ENCODE results near the gene MCF2L2. TPM values are rescaled to one million over a fixed set of nuclear protein-coding genes. Genes with fewer than 3 reads are reported as not detected.

The MCF2L2 gene
- total and polyA plus RNA-seq, 2 experiments from 2014 or later = 6.7 to 14.6 TPM

GRCh38 chr3:183210862-183211341 is 217.5 kb downstream of the MCF2L2 start (continued):
- TF ChIP-seq, protein P1, sequence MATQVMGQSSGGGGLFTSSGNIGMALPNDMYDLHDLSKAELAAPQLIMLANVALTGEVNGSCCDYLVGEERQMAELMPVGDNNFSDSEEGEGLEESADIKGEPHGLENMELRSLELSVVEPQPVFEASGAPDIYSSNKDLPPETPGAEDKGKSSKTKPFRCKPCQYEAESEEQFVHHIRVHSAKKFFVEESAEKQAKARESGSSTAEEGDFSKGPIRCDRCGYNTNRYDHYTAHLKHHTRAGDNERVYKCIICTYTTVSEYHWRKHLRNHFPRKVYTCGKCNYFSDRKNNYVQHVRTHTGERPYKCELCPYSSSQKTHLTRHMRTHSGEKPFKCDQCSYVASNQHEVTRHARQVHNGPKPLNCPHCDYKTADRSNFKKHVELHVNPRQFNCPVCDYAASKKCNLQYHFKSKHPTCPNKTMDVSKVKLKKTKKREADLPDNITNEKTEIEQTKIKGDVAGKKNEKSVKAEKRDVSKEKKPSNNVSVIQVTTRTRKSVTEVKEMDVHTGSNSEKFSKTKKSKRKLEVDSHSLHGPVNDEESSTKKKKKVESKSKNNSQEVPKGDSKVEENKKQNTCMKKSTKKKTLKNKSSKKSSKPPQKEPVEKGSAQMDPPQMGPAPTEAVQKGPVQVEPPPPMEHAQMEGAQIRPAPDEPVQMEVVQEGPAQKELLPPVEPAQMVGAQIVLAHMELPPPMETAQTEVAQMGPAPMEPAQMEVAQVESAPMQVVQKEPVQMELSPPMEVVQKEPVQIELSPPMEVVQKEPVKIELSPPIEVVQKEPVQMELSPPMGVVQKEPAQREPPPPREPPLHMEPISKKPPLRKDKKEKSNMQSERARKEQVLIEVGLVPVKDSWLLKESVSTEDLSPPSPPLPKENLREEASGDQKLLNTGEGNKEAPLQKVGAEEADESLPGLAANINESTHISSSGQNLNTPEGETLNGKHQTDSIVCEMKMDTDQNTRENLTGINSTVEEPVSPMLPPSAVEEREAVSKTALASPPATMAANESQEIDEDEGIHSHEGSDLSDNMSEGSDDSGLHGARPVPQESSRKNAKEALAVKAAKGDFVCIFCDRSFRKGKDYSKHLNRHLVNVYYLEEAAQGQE (IDR thresholded peaks at IDR 0.05; ENCODE audit: unreplicated experiment) = no peak
- TF ChIP-seq ZNF114 (CRISPR knock-in tag; IDR thresholded peaks at IDR 0.05) (no peak), EZH2phosphoT487 (IDR thresholded peaks at IDR 0.05; ENCODE audit: unreplicated experiment) (no peak)

DNA sequence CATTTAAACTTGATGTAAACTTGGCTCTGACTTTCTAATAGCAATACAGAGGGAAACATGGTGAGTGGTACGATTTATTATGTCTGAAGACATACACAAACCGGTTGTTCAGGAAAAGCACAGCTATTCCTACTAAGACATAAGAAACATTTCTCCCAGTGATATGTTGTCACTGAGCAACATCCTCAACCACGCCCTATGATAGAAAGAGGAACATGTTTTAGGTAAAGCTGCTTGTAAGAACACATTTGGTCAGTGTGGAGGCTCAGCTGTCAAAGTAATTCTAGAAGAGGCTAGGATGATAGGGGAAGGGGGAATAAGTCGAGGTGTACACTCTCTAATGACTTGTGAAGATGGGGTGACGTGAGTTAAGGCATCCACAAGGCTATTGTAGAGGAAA is 218.1 kb downstream of the MCF2L2 start:
- ATAC-seq (no peak), DNase-seq (ENCODE audit: low spot score) (no peak)
- no peaks in the 10 kb centered on the region for H4K20me1 ChIP-seq (replicated peaks; ENCODE audit: insufficient read depth)
- H3K4me2 ChIP-seq = no peak overlapping the region
- H3F3A ChIP-seq (replicated peaks; ENCODE audit: low read depth) = no peaks in the 10 kb centered on the region
- Mint-ChIP-seq H3K36me3 (ENCODE audit: low read depth) (no peaks in the 10 kb centered on the region), H3K4me3 (no peak overlapping the region), H3K9me3 (peaks cover 12% of the 10 kb centered on the region; the same call in 2 of the 3 replicates), H3K27me3 (ENCODE audit: insufficient read depth, low read depth, poor library complexity) (peaks cover 4% of the 10 kb centered on the region), H3K27ac (no peak overlapping the region), H3K4me1 (peaks cover 13% of the 10 kb centered on the region)
- H3K4me1 ChIP-seq (ENCODE audit: insufficient read depth) = no peaks in the 10 kb centered on the region; the same call in 1 of the 2 replicates
- H3K9me2 ChIP-seq (ENCODE audit: insufficient read depth) = no peaks in the 10 kb centered on the region
- TF ChIP-seq, protein P2, sequence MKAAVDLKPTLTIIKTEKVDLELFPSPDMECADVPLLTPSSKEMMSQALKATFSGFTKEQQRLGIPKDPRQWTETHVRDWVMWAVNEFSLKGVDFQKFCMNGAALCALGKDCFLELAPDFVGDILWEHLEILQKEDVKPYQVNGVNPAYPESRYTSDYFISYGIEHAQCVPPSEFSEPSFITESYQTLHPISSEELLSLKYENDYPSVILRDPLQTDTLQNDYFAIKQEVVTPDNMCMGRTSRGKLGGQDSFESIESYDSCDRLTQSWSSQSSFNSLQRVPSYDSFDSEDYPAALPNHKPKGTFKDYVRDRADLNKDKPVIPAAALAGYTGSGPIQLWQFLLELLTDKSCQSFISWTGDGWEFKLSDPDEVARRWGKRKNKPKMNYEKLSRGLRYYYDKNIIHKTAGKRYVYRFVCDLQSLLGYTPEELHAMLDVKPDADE (IDR thresholded peaks at IDR 0.05) = no peak
- TF ChIP-seq STAT1 (IDR thresholded peaks at IDR 0.05; ENCODE audit: unreplicated experiment) = no peak
- TF ChIP-seq POLR2AphosphoS5 (IDR thresholded peaks at IDR 0.05; ENCODE audit: low read depth) = no peak
- TF ChIP-seq ZNF331 (CRISPR knock-in tag; IDR thresholded peaks at IDR 0.05; ENCODE audit: low read depth) = no peak
- no peak overlapping the region for H3K4me3 ChIP-seq
- H3K27ac ChIP-seq (ENCODE audit: low read depth) = no peak overlapping the region
- no peaks in the 10 kb centered on the region for H3K79me2 ChIP-seq (replicated peaks; ENCODE audit: insufficient read depth)
- H2AFZ ChIP-seq = no peak overlapping the region
- no peaks in the 10 kb centered on the region for H3K36me3 ChIP-seq (ENCODE audit: insufficient read depth)
- H3K27me3 ChIP-seq (ENCODE audit: insufficient read depth) = no peaks in the 10 kb centered on the region

DNA sequence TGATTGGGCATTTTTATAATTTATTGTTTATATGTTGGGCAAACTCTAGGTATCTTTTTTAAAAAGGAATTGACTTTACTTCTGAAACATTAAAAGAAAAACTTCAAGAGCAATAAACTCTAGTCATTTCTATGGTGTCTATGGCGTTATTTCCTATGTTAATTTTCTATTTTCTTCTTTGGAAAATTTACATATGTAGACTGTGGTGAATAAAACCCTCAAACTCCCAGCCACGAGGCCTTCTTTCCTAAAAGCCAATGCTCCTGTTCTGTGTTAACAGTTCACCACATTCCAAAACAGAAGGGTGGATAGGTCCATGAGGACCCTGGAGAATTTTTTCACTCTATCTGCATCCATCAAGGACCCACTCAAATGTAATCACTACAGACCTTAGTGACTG is 219.6 kb downstream of the MCF2L2 start:
- DNase-seq (ENCODE audit: low spot score) (no peak), ATAC-seq (no peak)
- Histone ChIP-seq H3K4me2 (no peak overlapping the region), H2AFZ (no peak overlapping the region), H3F3A (replicated peaks; ENCODE audit: low read depth) (no peaks in the 10 kb centered on the region), H4K20me1 (replicated peaks; ENCODE audit: insufficient read depth) (no peaks in the 10 kb centered on the region), H3K36me3 (ENCODE audit: insufficient read depth) (no peaks in the 10 kb centered on the region; the same call in 1 of the 2 replicates), H3K4me3 (no peak overlapping the region), H3K79me2 (replicated peaks; ENCODE audit: insufficient read depth) (no peaks in the 10 kb centered on the region), H3K27ac (ENCODE audit: low read depth) (no peak overlapping the region), H3K27me3 (ENCODE audit: insufficient read depth) (no peaks in the 10 kb centered on the region), H3K4me1 (ENCODE audit: insufficient read depth) (no peaks in the 10 kb centered on the region; the same call in 1 of the 2 replicates), H3K9me2 (ENCODE audit: insufficient read depth) (no peaks in the 10 kb centered on the region)
- Mint-ChIP-seq H3K4me3 (no peak overlapping the region), H3K27ac (no peak overlapping the region), H3K36me3 (ENCODE audit: low read depth) (peaks cover 2% of the 10 kb centered on the region; the same call in 2 of the 3 replicates), H3K4me1 (peaks cover 16% of the 10 kb centered on the region), H3K9me3 (peaks cover 15% of the 10 kb centered on the region; the same call in 2 of the 3 replicates), H3K27me3 (ENCODE audit: insufficient read depth, low read depth, poor library complexity) (peaks cover 4% of the 10 kb centered on the region)
- TF ChIP-seq STAT1 (IDR thresholded peaks at IDR 0.05; ENCODE audit: unreplicated experiment) (no peak), POLR2AphosphoS5 (IDR thresholded peaks at IDR 0.05; ENCODE audit: low read depth) (no peak), ZNF114 (CRISPR knock-in tag; IDR thresholded peaks at IDR 0.05) (no peak), JUNB (IDR thresholded peaks at IDR 0.05; ENCODE audit: unreplicated experiment) (no peak), CREB1 (CRISPR knock-in tag; IDR thresholded peaks at IDR 0.05; ENCODE audit: low read depth) (no peak)
- TF ChIP-seq, protein P2 (IDR thresholded peaks at IDR 0.05) = no peak
- TF ChIP-seq, protein P3, sequence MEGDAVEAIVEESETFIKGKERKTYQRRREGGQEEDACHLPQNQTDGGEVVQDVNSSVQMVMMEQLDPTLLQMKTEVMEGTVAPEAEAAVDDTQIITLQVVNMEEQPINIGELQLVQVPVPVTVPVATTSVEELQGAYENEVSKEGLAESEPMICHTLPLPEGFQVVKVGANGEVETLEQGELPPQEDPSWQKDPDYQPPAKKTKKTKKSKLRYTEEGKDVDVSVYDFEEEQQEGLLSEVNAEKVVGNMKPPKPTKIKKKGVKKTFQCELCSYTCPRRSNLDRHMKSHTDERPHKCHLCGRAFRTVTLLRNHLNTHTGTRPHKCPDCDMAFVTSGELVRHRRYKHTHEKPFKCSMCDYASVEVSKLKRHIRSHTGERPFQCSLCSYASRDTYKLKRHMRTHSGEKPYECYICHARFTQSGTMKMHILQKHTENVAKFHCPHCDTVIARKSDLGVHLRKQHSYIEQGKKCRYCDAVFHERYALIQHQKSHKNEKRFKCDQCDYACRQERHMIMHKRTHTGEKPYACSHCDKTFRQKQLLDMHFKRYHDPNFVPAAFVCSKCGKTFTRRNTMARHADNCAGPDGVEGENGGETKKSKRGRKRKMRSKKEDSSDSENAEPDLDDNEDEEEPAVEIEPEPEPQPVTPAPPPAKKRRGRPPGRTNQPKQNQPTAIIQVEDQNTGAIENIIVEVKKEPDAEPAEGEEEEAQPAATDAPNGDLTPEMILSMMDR (conservative IDR thresholded peaks at IDR 0.05; ENCODE audit: low read depth in 2 of 2) = no peak
- TF ChIP-seq, protein P1 (IDR thresholded peaks at IDR 0.05; ENCODE audit: unreplicated experiment) = no peak

Data from GM23338 (cell line).